GM23338 (cell line): ENCODE results near the gene ABHD10. TPM values are rescaled to one million over a fixed set of nuclear protein-coding genes. Genes with fewer than 3 reads are reported as not detected.

ENCODE experiments used
- ATAC-seq: fragments of 200-7000 bp; cut with Tn5 transposase; 3 replicates; pipeline ENCODE4 v1.9.1; 2020
- DNase-seq: peaks from one replicate; pipeline ENCODE4 v3.0.0-alpha.2; 2015; ENCODE audit warnings: low spot score
- H2AFZ ChIP-seq: fragments of 200-600 bp; sonication (generic); 2 replicates; pipeline ENCODE4 v1.8.0; 2016; ENCODE audit warnings: antibody characterized with exemption, mild to moderate bottlenecking, moderate library complexity
- H3F3A ChIP-seq: fragments of 200-600 bp; sonication (generic); replicated peaks from 2 replicates; pipeline ENCODE4 v1.8.0; 2017; ENCODE audit warnings: antibody characterized with exemption, mixed run types, low read depth
- H3K27ac ChIP-seq: fragments of 200-600 bp; sonication (generic); 2 replicates; pipeline ENCODE4 v1.6.1; 2016; ENCODE audit warnings: low read depth
- H3K27me3 ChIP-seq: fragments of 200-600 bp; sonication (generic); 2 replicates; pipeline ENCODE4 v1.8.0; 2016; ENCODE audit warnings: mild to moderate bottlenecking, mixed run types, moderate library complexity; ENCODE audit not compliant: insufficient read depth
- H3K36me3 ChIP-seq: fragments of 200-600 bp; sonication (generic); 2 replicates; pipeline ENCODE4 v1.8.0; 2016; ENCODE audit warnings: mild to moderate bottlenecking; ENCODE audit not compliant: insufficient read depth
- H3K4me1 ChIP-seq: fragments of 200-600 bp; sonication (generic); 2 replicates; pipeline ENCODE4 v1.8.0; 2016; ENCODE audit warnings: mild to moderate bottlenecking, moderate library complexity; ENCODE audit not compliant: insufficient read depth
- H3K4me2 ChIP-seq: fragments of 200-600 bp; sonication (generic); 2 replicates; pipeline ENCODE4 v1.7.1; 2017; ENCODE audit warnings: mixed run types
- H3K4me3 ChIP-seq: fragments of 200-600 bp; sonication (generic); 2 replicates; pipeline ENCODE4 v1.6.1; 2016; ENCODE audit warnings: mixed run types
- H3K79me2 ChIP-seq: fragments of 200-600 bp; sonication (generic); replicated peaks from 2 replicates; pipeline ENCODE4 v1.8.0; 2017; ENCODE audit warnings: mild to moderate bottlenecking; ENCODE audit not compliant: insufficient read depth
- H3K9me2 ChIP-seq: fragments of 200-600 bp; sonication (generic); 2 replicates; pipeline ENCODE4 v1.8.0; 2017; ENCODE audit not compliant: insufficient read depth
- H4K20me1 ChIP-seq: fragments of 200-600 bp; sonication (generic); replicated peaks from 2 replicates; pipeline ENCODE4 v1.8.0; 2017; ENCODE audit warnings: mild to moderate bottlenecking; ENCODE audit not compliant: insufficient read depth
- H3K27ac Mint-ChIP-seq: 2 replicates; pipeline ENCODE4 v1.8.0; 2020; ENCODE audit warnings: inconsistent platforms, mild to moderate bottlenecking, moderate library complexity, mixed read lengths
- H3K27me3 Mint-ChIP-seq: 3 replicates; pipeline ENCODE4 v1.8.0; 2022; ENCODE audit warnings: low read depth, mild to moderate bottlenecking, moderate library complexity, mixed read lengths, inconsistent platforms; ENCODE audit not compliant: insufficient read depth, poor library complexity
- H3K36me3 Mint-ChIP-seq: 3 replicates; pipeline ENCODE4 v1.8.0; 2021; ENCODE audit warnings: low read depth, mild to moderate bottlenecking, inconsistent platforms, moderate library complexity, mixed read lengths
- H3K4me1 Mint-ChIP-seq: 3 replicates; pipeline ENCODE4 v1.8.0; 2020; ENCODE audit warnings: mild to moderate bottlenecking, inconsistent platforms, mixed read lengths
- H3K4me3 Mint-ChIP-seq: 3 replicates; pipeline ENCODE4 v1.8.0; 2021; ENCODE audit warnings: moderate library complexity, mild to moderate bottlenecking, inconsistent platforms, mixed read lengths
- H3K9me3 Mint-ChIP-seq: 3 replicates; pipeline ENCODE4 v1.8.0; 2020; ENCODE audit warnings: moderate library complexity, mild to moderate bottlenecking, inconsistent platforms, mixed read lengths
- CTCF ChIP-seq, 2 experiments: fragments of 200-600 bp in 1 of 2; sonication (generic) in 1 of 2; conservative IDR thresholded peaks; 2 replicates each; pipeline versions ENCODE4 v1.5.1 to v1.6.1; 2016 to 2017; ENCODE audit warnings: antibody characterized with exemption in 2 of 2, low read depth in 2 of 2, mild to moderate bottlenecking in 2 of 2, moderate library complexity in 1 of 2
- EZH2 ChIP-seq: fragments of 200-600 bp; sonication (generic); IDR thresholded peaks from one replicate; pipeline ENCODE4 v1.8.0; 2017; ENCODE audit warnings: antibody characterized with exemption, mild to moderate bottlenecking, low read depth; ENCODE audit not compliant: unreplicated experiment
- EZH2phosphoT487 ChIP-seq: fragments of 200-600 bp; sonication (generic); IDR thresholded peaks from one replicate; pipeline ENCODE4 v1.8.1; 2018; ENCODE audit warnings: antibody characterized with exemption; ENCODE audit not compliant: unreplicated experiment
- JUNB ChIP-seq: IDR thresholded peaks from one replicate; pipeline ENCODE4 v1.6.1; 2016; ENCODE audit warnings: antibody characterized with exemption; ENCODE audit not compliant: unreplicated experiment
- REST ChIP-seq: IDR thresholded peaks from one replicate; pipeline ENCODE4 v1.6.1; 2018; ENCODE audit warnings: antibody characterized with exemption; ENCODE audit not compliant: unreplicated experiment
- STAT1 ChIP-seq: IDR thresholded peaks from one replicate; pipeline ENCODE4 v1.6.1; 2016; ENCODE audit warnings: antibody characterized with exemption; ENCODE audit not compliant: unreplicated experiment
- ZNF114 ChIP-seq: fragments of 250-450 bp; sonication (Bioruptor Pico); IDR thresholded peaks from 2 replicates; pipeline ENCODE4 v1.5.0; 2020; ENCODE audit warnings: mild to moderate bottlenecking, moderate library complexity
- ZNF331 ChIP-seq: fragments of 250-450 bp; sonication (Bioruptor Pico); IDR thresholded peaks from 2 replicates; pipeline ENCODE4 v1.5.0; 2020; ENCODE audit warnings: low read depth, mild to moderate bottlenecking, moderate library complexity
- polyA plus RNA-seq: library from polyadenylated mRNA; unstranded; fragments of >200 nt; fragmentation: Nextera tagmentation; extraction: Ambion mirVana; gene quantifications from 2 replicates; pipeline ENCODE4 v1.2.1, GENCODE V29; 2016
- total RNA-seq: library from RNA; depleted of rRNA; stranded (reverse); fragments of >200 nt; shearing (Covaris generic); gene quantifications from 2 replicates; pipeline ENCODE4 v1.2.3, GENCODE V29; 2014
- TF ChIP-seq, protein P1 (sequence below): fragments of 250-450 bp; sonication (Bioruptor Pico); IDR thresholded peaks from 2 replicates; pipeline ENCODE4 v1.5.0; 2020; ENCODE audit warnings: mild to moderate bottlenecking, moderate library complexity
- TF ChIP-seq, protein P2 (sequence below): IDR thresholded peaks from 2 replicates; pipeline ENCODE4 v1.6.1; 2016; ENCODE audit warnings: antibody characterized with exemption

The ABHD10 gene
- total and polyA plus RNA-seq, 2 experiments from 2014 or later, result 16.9 to 28.0 TPM

DNA sequence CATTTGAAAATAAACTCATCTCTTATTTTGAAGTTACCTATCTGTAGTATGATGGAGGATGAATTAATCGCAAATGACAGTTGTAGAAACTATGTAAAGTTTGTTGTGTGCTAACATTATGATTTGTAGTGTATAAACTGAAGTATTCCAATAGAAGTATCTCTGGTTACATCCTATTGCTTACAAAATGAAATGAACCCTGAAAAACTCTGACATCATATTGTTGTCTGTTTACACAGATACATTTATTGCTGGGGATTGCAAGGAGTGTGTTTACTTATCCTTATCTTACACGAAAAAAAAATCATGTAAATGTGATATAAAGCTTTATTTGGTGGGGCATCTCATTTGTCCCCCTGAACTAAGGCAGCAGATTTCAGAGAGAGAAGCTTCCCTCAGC, 2.6 kb upstream of the ABHD10 start:
- Mint-ChIP-seq H3K36me3 (no peaks in the 10 kb centered on the region), H3K27me3 (peaks cover 3% of the 10 kb centered on the region), H3K4me1 (peaks cover 10% of the 10 kb centered on the region; the same call in 2 of the 3 replicates), H3K27ac (no peak overlapping the region), H3K9me3 (no peaks in the 10 kb centered on the region), H3K4me3 (no peak overlapping the region)
- Histone ChIP-seq H3K27me3 (no peaks in the 10 kb centered on the region), H3K27ac (no peak overlapping the region), H3K9me2 (no peaks in the 10 kb centered on the region), H3F3A (no peaks in the 10 kb centered on the region), H3K79me2 (peaks cover 17% of the 10 kb centered on the region), H3K4me3 (no peak overlapping the region), H3K36me3 (no peaks in the 10 kb centered on the region), H2AFZ (no peak overlapping the region), H3K4me2 (no peak overlapping the region), H3K4me1 (0 out of 2 replicates have a peak, but pooled peaks cover 6% of the 10 kb centered on the region), H4K20me1 (no peaks in the 10 kb centered on the region)
- no peak for DNase-seq
- TF ChIP-seq ZNF114 (CRISPR knock-in tag), result no peak
- TF ChIP-seq REST, result no peak
- TF ChIP-seq CTCF (conservative IDR thresholded peaks at IDR 0.05; ENCODE audit: low read depth in 2 of 2), result no peak
- TF ChIP-seq, protein P1, sequence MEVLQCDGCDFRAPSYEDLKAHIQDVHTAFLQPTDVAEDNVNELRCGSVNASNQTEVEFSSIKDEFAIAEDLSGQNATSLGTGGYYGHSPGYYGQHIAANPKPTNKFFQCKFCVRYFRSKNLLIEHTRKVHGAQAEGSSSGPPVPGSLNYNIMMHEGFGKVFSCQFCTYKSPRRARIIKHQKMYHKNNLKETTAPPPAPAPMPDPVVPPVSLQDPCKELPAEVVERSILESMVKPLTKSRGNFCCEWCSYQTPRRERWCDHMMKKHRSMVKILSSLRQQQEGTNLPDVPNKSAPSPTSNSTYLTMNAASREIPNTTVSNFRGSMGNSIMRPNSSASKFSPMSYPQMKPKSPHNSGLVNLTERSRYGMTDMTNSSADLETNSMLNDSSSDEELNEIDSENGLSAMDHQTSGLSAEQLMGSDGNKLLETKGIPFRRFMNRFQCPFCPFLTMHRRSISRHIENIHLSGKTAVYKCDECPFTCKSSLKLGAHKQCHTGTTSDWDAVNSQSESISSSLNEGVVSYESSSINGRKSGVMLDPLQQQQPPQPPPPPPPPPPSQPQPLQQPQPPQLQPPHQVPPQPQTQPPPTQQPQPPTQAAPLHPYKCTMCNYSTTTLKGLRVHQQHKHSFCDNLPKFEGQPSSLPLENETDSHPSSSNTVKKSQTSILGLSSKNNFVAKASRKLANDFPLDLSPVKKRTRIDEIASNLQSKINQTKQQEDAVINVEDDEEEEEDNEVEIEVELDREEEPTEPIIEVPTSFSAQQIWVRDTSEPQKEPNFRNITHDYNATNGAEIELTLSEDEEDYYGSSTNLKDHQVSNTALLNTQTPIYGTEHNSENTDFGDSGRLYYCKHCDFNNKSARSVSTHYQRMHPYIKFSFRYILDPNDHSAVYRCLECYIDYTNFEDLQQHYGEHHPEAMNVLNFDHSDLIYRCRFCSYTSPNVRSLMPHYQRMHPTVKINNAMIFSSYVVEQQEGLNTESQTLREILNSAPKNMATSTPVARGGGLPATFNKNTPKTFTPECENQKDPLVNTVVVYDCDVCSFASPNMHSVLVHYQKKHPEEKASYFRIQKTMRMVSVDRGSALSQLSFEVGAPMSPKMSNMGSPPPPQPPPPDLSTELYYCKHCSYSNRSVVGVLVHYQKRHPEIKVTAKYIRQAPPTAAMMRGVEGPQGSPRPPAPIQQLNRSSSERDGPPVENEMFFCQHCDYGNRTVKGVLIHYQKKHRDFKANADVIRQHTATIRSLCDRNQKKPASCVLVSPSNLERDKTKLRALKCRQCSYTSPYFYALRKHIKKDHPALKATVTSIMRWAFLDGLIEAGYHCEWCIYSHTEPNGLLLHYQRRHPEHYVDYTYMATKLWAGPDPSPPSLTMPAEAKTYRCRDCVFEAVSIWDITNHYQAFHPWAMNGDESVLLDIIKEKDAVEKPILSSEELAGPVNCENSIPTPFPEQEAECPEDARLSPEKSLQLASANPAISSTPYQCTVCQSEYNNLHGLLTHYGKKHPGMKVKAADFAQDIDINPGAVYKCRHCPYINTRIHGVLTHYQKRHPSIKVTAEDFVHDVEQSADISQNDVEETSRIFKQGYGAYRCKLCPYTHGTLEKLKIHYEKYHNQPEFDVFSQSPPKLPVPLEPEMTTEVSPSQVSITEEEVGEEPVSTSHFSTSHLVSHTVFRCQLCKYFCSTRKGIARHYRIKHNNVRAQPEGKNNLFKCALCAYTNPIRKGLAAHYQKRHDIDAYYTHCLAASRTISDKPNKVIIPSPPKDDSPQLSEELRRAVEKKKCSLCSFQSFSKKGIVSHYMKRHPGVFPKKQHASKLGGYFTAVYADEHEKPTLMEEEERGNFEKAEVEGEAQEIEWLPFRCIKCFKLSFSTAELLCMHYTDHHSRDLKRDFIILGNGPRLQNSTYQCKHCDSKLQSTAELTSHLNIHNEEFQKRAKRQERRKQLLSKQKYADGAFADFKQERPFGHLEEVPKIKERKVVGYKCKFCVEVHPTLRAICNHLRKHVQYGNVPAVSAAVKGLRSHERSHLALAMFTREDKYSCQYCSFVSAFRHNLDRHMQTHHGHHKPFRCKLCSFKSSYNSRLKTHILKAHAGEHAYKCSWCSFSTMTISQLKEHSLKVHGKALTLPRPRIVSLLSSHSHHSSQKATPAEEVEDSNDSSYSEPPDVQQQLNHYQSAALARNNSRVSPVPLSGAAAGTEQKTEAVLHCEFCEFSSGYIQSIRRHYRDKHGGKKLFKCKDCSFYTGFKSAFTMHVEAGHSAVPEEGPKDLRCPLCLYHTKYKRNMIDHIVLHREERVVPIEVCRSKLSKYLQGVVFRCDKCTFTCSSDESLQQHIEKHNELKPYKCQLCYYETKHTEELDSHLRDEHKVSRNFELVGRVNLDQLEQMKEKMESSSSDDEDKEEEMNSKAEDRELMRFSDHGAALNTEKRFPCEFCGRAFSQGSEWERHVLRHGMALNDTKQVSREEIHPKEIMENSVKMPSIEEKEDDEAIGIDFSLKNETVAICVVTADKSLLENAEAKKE (CRISPR knock-in tag), result no peak
- no peak for TF ChIP-seq EZH2phosphoT487
- no peak for TF ChIP-seq STAT1
- TF ChIP-seq JUNB, result no peak
- TF ChIP-seq EZH2, result no peak
- TF ChIP-seq ZNF331 (CRISPR knock-in tag), result no peak
- TF ChIP-seq, protein P2, sequence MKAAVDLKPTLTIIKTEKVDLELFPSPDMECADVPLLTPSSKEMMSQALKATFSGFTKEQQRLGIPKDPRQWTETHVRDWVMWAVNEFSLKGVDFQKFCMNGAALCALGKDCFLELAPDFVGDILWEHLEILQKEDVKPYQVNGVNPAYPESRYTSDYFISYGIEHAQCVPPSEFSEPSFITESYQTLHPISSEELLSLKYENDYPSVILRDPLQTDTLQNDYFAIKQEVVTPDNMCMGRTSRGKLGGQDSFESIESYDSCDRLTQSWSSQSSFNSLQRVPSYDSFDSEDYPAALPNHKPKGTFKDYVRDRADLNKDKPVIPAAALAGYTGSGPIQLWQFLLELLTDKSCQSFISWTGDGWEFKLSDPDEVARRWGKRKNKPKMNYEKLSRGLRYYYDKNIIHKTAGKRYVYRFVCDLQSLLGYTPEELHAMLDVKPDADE, result no peak
- no peak for ATAC-seq
